H9 (cell line): ENCODE results near the gene CIPC. TPM values are rescaled to one million over a fixed set of nuclear protein-coding genes. Genes with fewer than 3 reads are reported as not detected.
A peak's percentile ranks its signal among the peaks of the same experiment; 100 is the strongest.

Experiments used
- DNase-seq: peaks from one replicate; pipeline ENCODE4 v3.0.0-alpha.2; 2017
- H2AFZ ChIP-seq: one replicate; pipeline ENCODE4 v1.6.1; 2013; ENCODE audit warnings: mild to moderate bottlenecking, low read length, control low read depth, moderate library complexity
- H2AK5ac ChIP-seq: 2 replicates; pipeline ENCODE4 v1.6.1; 2013; ENCODE audit warnings: low read length, control low read depth, mixed read lengths; ENCODE audit not compliant: insufficient read length
- H2BK120ac ChIP-seq: one replicate; pipeline ENCODE4 v1.6.1; 2013; ENCODE audit warnings: low read depth, mild to moderate bottlenecking, low read length, control low read depth, inconsistent platforms; ENCODE audit not compliant: poor library complexity, severe bottlenecking
- H2BK12ac ChIP-seq: 2 replicates; pipeline ENCODE4 v1.6.1; 2013; ENCODE audit warnings: low read length, control low read depth, mixed read lengths, low read depth; ENCODE audit not compliant: insufficient read length
- H2BK15ac ChIP-seq: 2 replicates; pipeline ENCODE4 v1.6.1; 2013; ENCODE audit warnings: low read depth, low read length, control low read depth
- H2BK20ac ChIP-seq: one replicate; pipeline ENCODE4 v1.6.1; 2013; ENCODE audit warnings: low read depth, mild to moderate bottlenecking, low read length, control low read depth, inconsistent platforms; ENCODE audit not compliant: poor library complexity, severe bottlenecking
- H2BK5ac ChIP-seq: 2 replicates; pipeline ENCODE4 v1.6.1; 2013; ENCODE audit warnings: low read length, control low read depth, mixed read lengths; ENCODE audit not compliant: insufficient read length
- H3K14ac ChIP-seq: 2 replicates; pipeline ENCODE4 v1.6.1; 2013; ENCODE audit warnings: low read length, control low read depth; ENCODE audit not compliant: insufficient read depth
- H3K18ac ChIP-seq: 2 replicates; pipeline ENCODE4 v1.6.1; 2013; ENCODE audit warnings: low read depth, mild to moderate bottlenecking, mixed read lengths, low read length, control low read depth; ENCODE audit not compliant: insufficient read length
- H3K23ac ChIP-seq: 2 replicates; pipeline ENCODE4 v1.6.1; 2013; ENCODE audit warnings: low read length, control low read depth, mixed read lengths, low read depth; ENCODE audit not compliant: insufficient read length
- H3K23me2 ChIP-seq: 2 replicates; pipeline ENCODE4 v1.6.1; 2013; ENCODE audit warnings: low read depth, mild to moderate bottlenecking, mixed read lengths, low read length, control low read depth; ENCODE audit not compliant: insufficient read length, poor library complexity, severe bottlenecking
- H3K27ac ChIP-seq: 2 replicates; pipeline ENCODE4 v1.5.1; 2013; ENCODE audit warnings: low read length, control low read depth, mixed read lengths, low read depth; ENCODE audit not compliant: insufficient read length
- H3K27me3 ChIP-seq: 2 replicates; pipeline ENCODE4 v1.6.1; 2013; ENCODE audit warnings: low read length, control low read depth, inconsistent platforms; ENCODE audit not compliant: insufficient read depth
- H3K4ac ChIP-seq: 2 replicates; pipeline ENCODE4 v1.6.1; 2013; ENCODE audit warnings: low read depth, mild to moderate bottlenecking, control low read depth, inconsistent platforms, low read length, moderate library complexity
- H3K4me1 ChIP-seq: 2 replicates; pipeline ENCODE4 v1.6.1; 2013; ENCODE audit warnings: low read length, control low read depth, inconsistent platforms; ENCODE audit not compliant: insufficient read depth
- H3K4me2 ChIP-seq: 2 replicates; pipeline ENCODE4 v1.6.1; 2013; ENCODE audit warnings: low read length, control low read depth, mixed read lengths; ENCODE audit not compliant: insufficient read length, insufficient read depth
- H3K56ac ChIP-seq: 2 replicates; pipeline ENCODE4 v1.6.1; 2013; ENCODE audit warnings: low read depth, mild to moderate bottlenecking, mixed read lengths, low read length, control low read depth; ENCODE audit not compliant: insufficient read length
- H3K79me1 ChIP-seq: 2 replicates; pipeline ENCODE4 v1.6.1; 2013; ENCODE audit warnings: low read depth, mild to moderate bottlenecking, moderate library complexity, low read length, control low read depth, inconsistent platforms; ENCODE audit not compliant: insufficient read depth, poor library complexity, severe bottlenecking
- H3K79me2 ChIP-seq: 2 replicates; pipeline ENCODE4 v1.6.1; 2013; ENCODE audit warnings: low read length, control low read depth, inconsistent platforms; ENCODE audit not compliant: insufficient read depth
- H3K9ac ChIP-seq: 2 replicates; pipeline ENCODE4 v1.6.1; 2013; ENCODE audit warnings: low read length, control low read depth, mixed read lengths; ENCODE audit not compliant: insufficient read length; ENCODE audit errors: extremely low read depth
- H3K9me3 ChIP-seq: one replicate; pipeline ENCODE4 v1.6.1; 2013; ENCODE audit warnings: low read depth, low read length, inconsistent platforms; ENCODE audit not compliant: control insufficient read depth
- H3T11ph ChIP-seq: one replicate; pipeline ENCODE4 v1.6.1; 2013; ENCODE audit warnings: mild to moderate bottlenecking, low read length, control low read depth, inconsistent platforms
- H4K20me1 ChIP-seq: one replicate; pipeline ENCODE4 v1.6.1; 2013; ENCODE audit not compliant: control insufficient read depth, insufficient read length, insufficient read depth
- H4K5ac ChIP-seq: 2 replicates; pipeline ENCODE4 v1.6.1; 2013; ENCODE audit warnings: low read depth, mild to moderate bottlenecking, mixed read lengths, low read length, control low read depth; ENCODE audit not compliant: insufficient read length
- H4K8ac ChIP-seq: replicated peaks from 2 replicates; pipeline ENCODE4 v1.6.1; 2013; ENCODE audit warnings: low read length, control low read depth, mixed read lengths, low read depth; ENCODE audit not compliant: insufficient read length
- H4K91ac ChIP-seq: 2 replicates; pipeline ENCODE4 v1.6.1; 2013; ENCODE audit warnings: low read depth, mild to moderate bottlenecking, moderate library complexity, mixed read lengths, low read length, control low read depth; ENCODE audit not compliant: insufficient read length
- H3K27ac Mint-ChIP-seq, 3 experiments: 2 replicates in 2 of 3; 3 replicates in 1 of 3; pipeline ENCODE4 v1.8.0; 2020 to 2021; ENCODE audit warnings: mixed read lengths in 3 of 3, mild to moderate bottlenecking in 1 of 3, moderate library complexity in 1 of 3
- H3K27me3 Mint-ChIP-seq: 2 replicates; pipeline ENCODE4 v1.8.0; 2021; ENCODE audit warnings: low read depth, mild to moderate bottlenecking, moderate library complexity, mixed read lengths
- H3K36me3 Mint-ChIP-seq, 3 experiments: 2 replicates in 2 of 3; 3 replicates in 1 of 3; pipeline ENCODE4 v1.8.0; 2020 to 2021; ENCODE audit warnings: low read depth in 3 of 3, mixed read lengths in 3 of 3; ENCODE audit not compliant: insufficient read depth in 1 of 3
- H3K4me1 Mint-ChIP-seq, 2 experiments: 2 replicates each; pipeline ENCODE4 v1.8.0; 2020; ENCODE audit warnings: mixed read lengths in 2 of 2
- H3K4me3 Mint-ChIP-seq, 2 experiments: 2 replicates in 1 of 2; 3 replicates in 1 of 2; pipeline ENCODE4 v1.8.0; 2020 to 2021; ENCODE audit warnings: mild to moderate bottlenecking in 2 of 2, mixed read lengths in 2 of 2, moderate library complexity in 1 of 2
- H3K9me3 Mint-ChIP-seq, 2 experiments: 2 replicates in 1 of 2; 3 replicates in 1 of 2; pipeline ENCODE4 v1.8.0; 2020; ENCODE audit warnings: mild to moderate bottlenecking in 2 of 2, mixed read lengths in 2 of 2, moderate library complexity in 1 of 2
- WGBS: extraction: QIAGEN DNeasy Blood & Tissue Kit; methylation state at CpG from one replicate; pipeline ENCODE4 v1.1.7; 2013; ENCODE audit warnings: missing lambda C conversion rate, low lambda C conversion rate, mixed read lengths; ENCODE audit not compliant: insufficient read length; ENCODE audit errors: extremely low coverage; 5-methylcytosine and 5-hydroxymethylcytosine counted together
- total RNA-seq: library from RNA; stranded (reverse); gene quantifications from 2 replicates; pipeline ENCODE4 v1.2.1, GENCODE V29; 2021
- TF ChIP-seq, protein P1 (sequence below): fragments of 200-600 bp; sonication (generic); conservative IDR thresholded peaks from 3 replicates; pipeline ENCODE4 v1.8.0; 2021; ENCODE audit warnings: antibody characterized with exemption, mild to moderate bottlenecking

CIPC gene
- total RNA-seq, 1 experiment from 2014 or later: 23.4 TPM

DNA sequence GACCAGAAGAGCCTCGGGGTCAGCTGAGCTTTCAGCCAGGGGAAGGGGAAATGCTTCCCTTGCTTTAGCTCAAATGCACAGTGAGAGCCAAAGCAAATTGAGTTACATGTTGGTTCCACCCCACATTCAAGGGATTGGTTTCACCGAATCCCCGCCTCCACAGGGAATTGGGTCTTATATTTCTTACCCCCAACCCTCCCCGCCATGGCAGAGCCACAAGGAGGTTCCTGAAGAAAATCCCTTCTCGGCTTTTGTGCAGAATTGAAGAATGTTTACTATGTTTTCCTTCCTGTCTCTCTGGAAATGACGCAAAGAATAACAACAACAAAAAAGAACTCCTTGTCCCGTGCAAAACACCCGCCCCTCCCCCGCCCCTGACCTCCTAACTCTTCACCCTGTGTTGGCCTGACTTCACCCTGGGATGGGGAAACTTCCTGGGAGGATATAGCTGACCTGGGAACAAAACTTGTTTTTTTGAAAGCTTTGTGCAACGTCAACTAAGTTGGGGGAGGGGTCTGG is 21.9 kb upstream of the CIPC start:
- H2BK20ac ChIP-seq: peak overlapping the region; percentile 28
- H3K56ac ChIP-seq: no peak overlapping the region
- H3K4me3 Mint-ChIP-seq: peak overlapping the region; percentile 40 to 72
- peaks cover 3% of the 10 kb centered on the region; the same call in 1 of the 2 replicates for H3K4me1 ChIP-seq
- H3K9me3 ChIP-seq: no peaks in the 10 kb centered on the region
- H3K27me3 ChIP-seq: no peaks in the 10 kb centered on the region
- H2BK15ac ChIP-seq: no peak overlapping the region
- H3K36me3 Mint-ChIP-seq: peaks cover 0 to 9% (median 3%) of the 10 kb centered on the region in 3 experiments; a peak in 2 of 7 replicates
- DNase-seq: no peak
- peak overlapping the region; percentile 71 for H2AFZ ChIP-seq
- peak overlapping the region; percentile 48 for H3K4me2 ChIP-seq
- H3K23ac ChIP-seq: no peak overlapping the region
- H2BK12ac ChIP-seq: peak overlapping the region; percentile 33
- H3K27ac Mint-ChIP-seq: peak overlapping the region; percentile 93 to 97 (median 93)
- H4K20me1 ChIP-seq: no peaks in the 10 kb centered on the region
- H3K27me3 Mint-ChIP-seq: no peaks in the 10 kb centered on the region; the same call in 1 of the 2 replicates
- no peak overlapping the region for H4K5ac ChIP-seq
- peak overlapping the region; percentile 41 for H3T11ph ChIP-seq
- H3K79me1 ChIP-seq: no peaks in the 10 kb centered on the region
- peak overlapping the region; percentile 56; the same call in 1 of the 2 replicates for H3K14ac ChIP-seq
- peak overlapping the region; percentile 64 for H3K18ac ChIP-seq
- H2BK120ac ChIP-seq: peak overlapping the region; percentile 16
- H3K23me2 ChIP-seq: peaks cover 5% of the 10 kb centered on the region
- H4K8ac ChIP-seq: no peak overlapping the region
- H3K4me1 Mint-ChIP-seq: peaks cover 22 to 32% of the 10 kb centered on the region in 2 experiments
- no peak overlapping the region for H2BK5ac ChIP-seq
- no peak overlapping the region for H2AK5ac ChIP-seq
- no CpG with 5 or more reads among the region's 10 CpGs for WGBS
- H3K4ac ChIP-seq: no peak overlapping the region
- H3K9me3 Mint-ChIP-seq: peaks cover 0 to 6% of the 10 kb centered on the region in 2 experiments; a peak in 3 of 5 replicates
- peak overlapping the region; percentile 27 for H3K27ac ChIP-seq
- H4K91ac ChIP-seq: no peak overlapping the region
- TF ChIP-seq, protein P1, sequence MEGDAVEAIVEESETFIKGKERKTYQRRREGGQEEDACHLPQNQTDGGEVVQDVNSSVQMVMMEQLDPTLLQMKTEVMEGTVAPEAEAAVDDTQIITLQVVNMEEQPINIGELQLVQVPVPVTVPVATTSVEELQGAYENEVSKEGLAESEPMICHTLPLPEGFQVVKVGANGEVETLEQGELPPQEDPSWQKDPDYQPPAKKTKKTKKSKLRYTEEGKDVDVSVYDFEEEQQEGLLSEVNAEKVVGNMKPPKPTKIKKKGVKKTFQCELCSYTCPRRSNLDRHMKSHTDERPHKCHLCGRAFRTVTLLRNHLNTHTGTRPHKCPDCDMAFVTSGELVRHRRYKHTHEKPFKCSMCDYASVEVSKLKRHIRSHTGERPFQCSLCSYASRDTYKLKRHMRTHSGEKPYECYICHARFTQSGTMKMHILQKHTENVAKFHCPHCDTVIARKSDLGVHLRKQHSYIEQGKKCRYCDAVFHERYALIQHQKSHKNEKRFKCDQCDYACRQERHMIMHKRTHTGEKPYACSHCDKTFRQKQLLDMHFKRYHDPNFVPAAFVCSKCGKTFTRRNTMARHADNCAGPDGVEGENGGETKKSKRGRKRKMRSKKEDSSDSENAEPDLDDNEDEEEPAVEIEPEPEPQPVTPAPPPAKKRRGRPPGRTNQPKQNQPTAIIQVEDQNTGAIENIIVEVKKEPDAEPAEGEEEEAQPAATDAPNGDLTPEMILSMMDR: no peak
- H3K79me2 ChIP-seq: no peaks in the 10 kb centered on the region
- peak overlapping the region; percentile 25 for H3K9ac ChIP-seq
